ENCODE measurements around the gene FRMPD2. TPM values are rescaled to one million over a fixed set of nuclear protein-coding genes. Genes with fewer than 3 reads are reported as not detected.

FRMPD2 gene
- total RNA-seq, 1 donor from 2014 or later: under 0.01 TPM

- peak; percentile 87 for FAIRE-seq
- no peak for DNase-seq (ENCODE audit: low read depth)
- no peak for TF ChIP-seq CTCF (IDR thresholded peaks at IDR 0.05; ENCODE audit: insufficient read depth, low read length, severe bottlenecking)
- H3K4me3 ChIP-seq (ENCODE audit: low read depth, low read length): no peak overlapping the region
- peaks cover 2% of the 10 kb centered on the region for H3K27me3 ChIP-seq (ENCODE audit: control insufficient read depth, insufficient read depth, low read length)
- no peaks in the 10 kb centered on the region for H3K36me3 ChIP-seq (ENCODE audit: control insufficient read depth, insufficient read depth, low read length)
Observed at GRCh38 chr10:48271047-48271730, 3.3 kb downstream of the FRMPD2 start.

GRCh38 chr10:48266528-48266927 is 8.0 kb downstream of the FRMPD2 start:
- Histone ChIP-seq H3K27me3 (ENCODE audit: control insufficient read depth, insufficient read depth, low read length) (peaks cover 2% of the 10 kb centered on the region), H3K4me3 (ENCODE audit: low read depth, low read length) (no peak overlapping the region), H3K36me3 (ENCODE audit: control insufficient read depth, insufficient read depth, low read length) (no peaks in the 10 kb centered on the region)
- no peak for DNase-seq (ENCODE audit: low read depth)
- TF ChIP-seq CTCF (IDR thresholded peaks at IDR 0.05; ENCODE audit: insufficient read depth, low read length, severe bottlenecking): no peak
- no peak for FAIRE-seq

- H3K36me3 ChIP-seq (ENCODE audit: control insufficient read depth, insufficient read depth, low read length): no peaks in the 10 kb centered on the region
- DNase-seq (ENCODE audit: low read depth) (no peak), FAIRE-seq (peak; percentile 32)
- TF ChIP-seq CTCF (IDR thresholded peaks at IDR 0.05; ENCODE audit: insufficient read depth, low read length, severe bottlenecking): no peak
- no peaks in the 10 kb centered on the region for H3K27me3 ChIP-seq (ENCODE audit: control insufficient read depth, insufficient read depth, low read length)
- no peak overlapping the region for H3K4me3 ChIP-seq (ENCODE audit: low read depth, low read length)
Observed at GRCh38 chr10:48258105-48258504, 16.4 kb downstream of the FRMPD2 start.

GRCh38 chr10:48257407-48257961 is 17.0 kb downstream of the FRMPD2 start:
- DNase-seq (ENCODE audit: low read depth) (no peak), FAIRE-seq (no peak)
- Histone ChIP-seq H3K27me3 (ENCODE audit: control insufficient read depth, insufficient read depth, low read length) (no peaks in the 10 kb centered on the region), H3K4me3 (ENCODE audit: low read depth, low read length) (no peak overlapping the region), H3K36me3 (ENCODE audit: control insufficient read depth, insufficient read depth, low read length) (no peaks in the 10 kb centered on the region)
- TF ChIP-seq CTCF (IDR thresholded peaks at IDR 0.05; ENCODE audit: insufficient read depth, low read length, severe bottlenecking): no peak

- H3K27me3 ChIP-seq (ENCODE audit: control insufficient read depth, insufficient read depth, low read length): no peaks in the 10 kb centered on the region
- no peak for DNase-seq (ENCODE audit: low read depth)
- no peak overlapping the region for H3K4me3 ChIP-seq (ENCODE audit: low read depth, low read length)
- FAIRE-seq: no peak
- no peaks in the 10 kb centered on the region for H3K36me3 ChIP-seq (ENCODE audit: control insufficient read depth, insufficient read depth, low read length)
- TF ChIP-seq CTCF (IDR thresholded peaks at IDR 0.05; ENCODE audit: insufficient read depth, low read length, severe bottlenecking): no peak
Observed at GRCh38 chr10:48255722-48256121, 18.8 kb downstream of the FRMPD2 start.

All from bronchial epithelial cell (primary cell).